NCI-H82 treated with DMSO at 0.1 percent for 48 hours (cell line): ENCODE measurements around the gene HMGCS2.
A peak's percentile ranks its signal among the peaks of the same experiment; 100 is the strongest.

Experiments
- DNase-seq: peaks from one replicate; lab custom pipeline; 2025; ENCODE audit not compliant: unreplicated experiment; lab: John Stamatoyannopoulos, UW

Gene HMGCS2

GRCh38 chr1:119768778-119769177 lies at the start of gene HMGCS2:
Gene HMGCS2, minus strand, starts transcription at chr1:119768905. Its CDS starts 61 bp downstream, at chr1:119768844.
- DNase-seq, result no peak

- no peak for DNase-seq
Observed at GRCh38 chr1:119818181-119818580, 49.5 kb upstream of the HMGCS2 start.

- DNase-seq, result no peak
Observed at GRCh38 chr1:119816407-119816806, 47.7 kb upstream of the HMGCS2 start.

GRCh38 chr1:119815928-119816327 lies 47.2 kb upstream of the HMGCS2 start:
- DNase-seq, result no peak

- no peak for DNase-seq
Observed at GRCh38 chr1:119815361-119815760, 46.7 kb upstream of the HMGCS2 start.

GRCh38 chr1:119814288-119814687 lies 45.6 kb upstream of the HMGCS2 start:
- DNase-seq, result no peak

GRCh38 chr1:119811985-119812557 lies 43.4 kb upstream of the HMGCS2 start:
- DNase-seq, result no peak

- no peak for DNase-seq
Observed at GRCh38 chr1:119811387-119811786, 42.7 kb upstream of the HMGCS2 start, which contains the start of gene REG4. Gene REG4, minus strand, starts transcription at chr1:119811460. Its CDS starts 2,691 bp downstream, at chr1:119808769.

GRCh38 chr1:119808972-119809550 lies 40.4 kb upstream of the HMGCS2 start:
- DNase-seq, result peak; percentile 32

- no peak for DNase-seq
Observed at GRCh38 chr1:119808491-119808890, 39.8 kb upstream of the HMGCS2 start.

- DNase-seq, result no peak
Observed at GRCh38 chr1:119806489-119806888, 37.8 kb upstream of the HMGCS2 start.

- no peak for DNase-seq
Observed at GRCh38 chr1:119805746-119806145, 37.0 kb upstream of the HMGCS2 start.

- no peak for DNase-seq
Observed at GRCh38 chr1:119805247-119805646, 36.5 kb upstream of the HMGCS2 start.

- no peak for DNase-seq
Observed at GRCh38 chr1:119799599-119800177, 31.0 kb upstream of the HMGCS2 start.

- no peak for DNase-seq
Observed at GRCh38 chr1:119799003-119799402, 30.3 kb upstream of the HMGCS2 start.

- no peak for DNase-seq
Observed at GRCh38 chr1:119797606-119798005, 28.9 kb upstream of the HMGCS2 start.

GRCh38 chr1:119797162-119797561 lies 28.5 kb upstream of the HMGCS2 start:
- DNase-seq, result no peak

- no peak for DNase-seq
Observed at GRCh38 chr1:119795261-119796200, 26.8 kb upstream of the HMGCS2 start.

- DNase-seq, result no peak
Observed at GRCh38 chr1:119794876-119795240, 26.2 kb upstream of the HMGCS2 start.

GRCh38 chr1:119794230-119794875 lies 25.6 kb upstream of the HMGCS2 start:
- no peak for DNase-seq

GRCh38 chr1:119791377-119791776 lies 22.7 kb upstream of the HMGCS2 start:
- no peak for DNase-seq
